ELF-1 (cell line): ENCODE measurements around the gene SNED1.
"Not testable (repeated sequence)": the region's sequence is repeated elsewhere in the genome, so short reads cannot be mapped to it uniquely, and the experiment has no call there.

ENCODE experiments used
- DNase-seq: peaks from one replicate; pipeline ENCODE4 v3.0.0-alpha.2; 2016; ENCODE audit warnings: low read depth, low spot score

SNED1 gene

DNA sequence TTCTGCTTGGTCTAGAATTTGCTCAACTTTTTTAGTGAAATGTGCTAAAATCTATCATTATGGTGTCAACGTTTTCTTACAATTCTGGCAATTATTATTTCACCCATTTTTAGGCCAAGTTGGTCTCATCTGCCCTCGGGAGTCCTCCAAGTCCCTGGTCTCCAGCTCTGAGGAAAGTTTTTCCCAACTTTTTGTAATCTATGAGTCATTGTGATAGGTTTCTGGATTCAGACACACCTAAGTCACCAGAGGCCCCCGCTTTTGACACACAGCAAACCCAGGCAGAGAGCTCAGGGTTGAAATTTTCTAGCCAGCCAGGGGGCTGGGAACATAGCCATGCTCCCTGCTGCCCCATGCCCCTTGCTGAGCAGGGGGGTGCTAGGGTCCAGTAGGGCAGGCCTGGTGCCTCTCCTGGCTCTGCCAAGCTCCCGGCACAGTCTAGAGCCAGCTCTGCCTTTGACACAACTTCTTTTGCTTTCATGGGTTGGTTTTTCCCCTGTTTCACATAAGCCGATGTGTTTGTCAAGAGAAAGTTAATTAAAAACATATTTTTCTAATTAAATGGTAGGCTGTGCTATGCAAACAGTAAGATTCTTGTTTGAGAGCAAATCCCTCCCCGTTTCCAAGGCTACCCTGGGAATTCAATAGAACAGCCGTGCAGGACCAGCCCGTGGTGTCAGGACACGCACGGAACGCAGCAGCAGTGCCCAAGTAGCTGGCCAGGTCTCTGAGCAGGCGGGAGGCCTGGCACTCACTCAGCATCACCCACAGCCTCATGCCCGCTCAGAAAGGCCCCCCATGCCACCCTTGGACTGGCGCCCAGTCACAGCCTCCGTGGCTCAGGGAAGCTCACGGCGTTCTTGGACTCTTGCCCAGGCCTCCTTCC, 25.5 kb upstream of the SNED1 start:
- no peak for DNase-seq

GRCh38 chr2:240974771-240975572, 23.4 kb upstream of the SNED1 start:
- DNase-seq, result no peak

DNA sequence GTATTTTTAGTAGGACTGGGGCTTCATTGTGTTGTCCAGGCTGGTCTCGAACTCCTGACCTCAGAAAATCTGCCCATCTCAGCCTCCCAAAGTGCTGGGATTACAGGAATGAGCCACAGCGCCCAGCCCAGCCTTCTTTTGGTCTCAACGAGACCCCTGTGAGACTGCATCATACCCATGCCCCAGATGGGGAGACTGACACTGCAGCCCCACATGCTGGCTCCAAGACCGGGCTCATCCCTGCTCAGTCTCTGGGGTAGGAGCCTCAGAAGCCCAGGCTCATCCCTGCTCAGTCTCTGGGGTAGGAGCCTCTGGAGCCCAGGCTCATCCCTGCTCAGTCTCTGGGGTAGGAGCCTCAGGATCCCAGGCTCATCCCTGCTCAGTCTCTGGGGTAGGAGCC, 22.5 kb upstream of the SNED1 start:
- not testable (repeated sequence) for DNase-seq

DNA sequence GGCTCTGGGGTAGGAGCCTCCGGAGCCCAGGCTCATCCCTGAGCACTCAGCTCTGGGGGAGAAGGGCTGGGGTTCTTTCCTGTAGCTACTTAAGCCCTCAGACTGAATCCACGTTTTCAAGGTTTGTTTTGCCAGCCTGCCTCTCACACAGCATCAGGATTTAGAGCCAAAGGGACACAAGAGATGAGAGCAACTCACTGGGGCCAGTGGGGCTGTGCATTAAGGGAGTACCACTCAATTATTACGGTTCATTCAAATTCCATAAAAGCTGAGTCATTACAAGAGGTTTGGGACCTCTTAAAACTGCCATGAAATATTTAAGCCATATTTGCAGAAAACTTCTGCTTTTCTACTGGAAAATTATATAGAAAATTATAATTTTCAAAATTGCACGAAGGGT, 17.1 kb upstream of the SNED1 start:
- no peak for DNase-seq

- no peak for DNase-seq
These were observed 16.3 kb upstream of the SNED1 start for GRCh38 chr2:240981871-240982800.

DNA sequence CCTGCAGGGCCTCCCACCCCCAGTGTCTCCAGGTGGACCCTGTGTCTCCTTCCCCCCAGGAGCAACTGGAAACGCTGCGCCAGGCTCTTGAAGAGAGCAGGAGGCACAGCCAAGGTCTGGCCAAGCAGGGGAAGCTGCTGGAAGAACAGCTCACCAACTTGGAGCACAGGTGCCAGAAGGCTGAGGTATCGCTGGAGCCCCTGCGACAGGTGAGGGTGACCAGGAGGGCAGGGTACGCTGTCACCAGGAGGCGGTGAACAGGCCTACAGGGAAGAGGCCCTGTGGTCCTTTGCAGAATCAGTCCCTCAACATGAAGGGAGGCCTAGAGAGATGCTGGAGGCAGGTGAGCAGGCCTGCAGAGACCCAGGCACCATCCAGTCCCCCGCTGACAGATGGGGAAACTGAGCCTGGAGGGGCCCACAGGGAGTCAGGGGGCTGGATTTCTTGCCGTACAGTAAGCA, 15.6 kb upstream of the SNED1 start:
- DNase-seq, result no peak

GRCh38 chr2:240983361-240983995, 14.9 kb upstream of the SNED1 start:
- DNase-seq, result peak; percentile 87

DNA sequence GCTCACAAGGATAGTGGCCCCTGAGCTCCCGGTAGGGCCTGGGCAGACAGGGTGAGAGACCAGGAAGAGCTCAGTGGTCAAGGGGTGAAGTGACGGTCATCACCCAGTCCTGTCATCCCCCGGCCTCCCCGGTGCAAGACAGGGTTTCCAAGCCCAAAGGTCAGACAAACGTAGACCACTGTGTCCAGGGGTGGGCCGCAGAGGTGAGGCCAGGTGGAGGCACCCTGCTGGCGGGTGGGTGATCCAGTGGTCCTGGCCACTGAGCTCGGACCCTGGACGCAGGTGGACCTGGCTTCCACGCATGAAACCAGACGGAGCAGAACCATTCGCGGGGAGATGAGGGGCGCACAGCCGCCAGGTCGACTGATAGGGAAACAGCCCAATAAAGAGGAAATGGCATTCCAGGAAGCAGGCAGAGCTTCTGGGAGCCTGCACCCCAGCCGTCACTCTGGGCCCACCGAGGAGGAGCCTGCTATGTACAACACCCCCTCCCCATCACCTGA, 14.4 kb upstream of the SNED1 start:
- no peak for DNase-seq

GRCh38 chr2:240985881-240986786, 12.3 kb upstream of the SNED1 start:
- no peak for DNase-seq

- DNase-seq, result no peak
These were observed 11.5 kb upstream of the SNED1 start for GRCh38 chr2:240986787-240987411.

GRCh38 chr2:240987588-240987987, 10.8 kb upstream of the SNED1 start:
- no peak for DNase-seq

GRCh38 chr2:240988146-240988545, 10.3 kb upstream of the SNED1 start:
- DNase-seq, result no peak

GRCh38 chr2:240988571-240989271, 9.7 kb upstream of the SNED1 start:
- no peak for DNase-seq

- peak; percentile 39 for DNase-seq
These were observed 8.8 kb upstream of the SNED1 start for GRCh38 chr2:240989451-240990265.

DNA sequence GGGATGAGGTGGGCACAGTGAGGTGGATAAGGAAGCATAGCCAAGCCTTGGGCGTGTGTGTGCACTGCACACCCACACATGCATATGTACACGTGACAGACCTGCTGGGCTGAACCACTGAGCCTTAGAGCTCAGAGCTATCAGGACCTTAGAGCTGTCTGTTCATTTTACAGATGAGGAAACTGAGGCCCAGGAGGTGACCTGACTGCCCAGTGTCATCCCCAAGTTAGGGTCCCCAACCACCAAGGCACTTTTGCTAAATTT, 8.2 kb upstream of the SNED1 start:
- no peak for DNase-seq

GRCh38 chr2:240990726-240991377, 7.6 kb upstream of the SNED1 start:
- no peak for DNase-seq

- DNase-seq, result no peak
These were observed 6.8 kb upstream of the SNED1 start for GRCh38 chr2:240991378-240992263.
